GM18909 (cell line): ENCODE data around the gene GCH1.

Experiments used
- ATAC-seq: cut with Tn5 transposase; IDR thresholded peaks from one replicate; pipeline ENCODE4 v1.9.1; 2021; ENCODE audit warnings: mild to moderate bottlenecking; ENCODE audit not compliant: unreplicated experiment, poor library complexity

The GCH1 gene

DNA sequence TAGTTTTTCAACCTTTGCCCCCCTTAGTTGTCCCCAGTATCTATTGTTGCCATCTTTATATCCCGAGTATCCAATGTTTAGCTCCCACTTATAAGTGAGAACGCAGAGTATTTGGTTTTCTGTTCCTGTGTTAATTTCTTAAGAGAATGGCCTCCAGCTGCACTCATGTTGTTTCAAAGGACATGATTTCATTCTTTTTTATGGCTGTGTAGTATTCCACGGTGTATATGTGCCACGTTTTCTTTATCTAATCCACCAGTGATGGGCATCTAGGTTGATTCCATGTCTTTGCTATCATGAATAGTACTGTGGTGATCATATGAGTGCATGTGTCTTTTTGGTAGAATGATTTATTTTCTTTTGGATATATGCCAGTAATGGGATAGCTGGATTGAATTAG, 72.0 kb downstream of the GCH1 start:
- no peak for ATAC-seq

DNA sequence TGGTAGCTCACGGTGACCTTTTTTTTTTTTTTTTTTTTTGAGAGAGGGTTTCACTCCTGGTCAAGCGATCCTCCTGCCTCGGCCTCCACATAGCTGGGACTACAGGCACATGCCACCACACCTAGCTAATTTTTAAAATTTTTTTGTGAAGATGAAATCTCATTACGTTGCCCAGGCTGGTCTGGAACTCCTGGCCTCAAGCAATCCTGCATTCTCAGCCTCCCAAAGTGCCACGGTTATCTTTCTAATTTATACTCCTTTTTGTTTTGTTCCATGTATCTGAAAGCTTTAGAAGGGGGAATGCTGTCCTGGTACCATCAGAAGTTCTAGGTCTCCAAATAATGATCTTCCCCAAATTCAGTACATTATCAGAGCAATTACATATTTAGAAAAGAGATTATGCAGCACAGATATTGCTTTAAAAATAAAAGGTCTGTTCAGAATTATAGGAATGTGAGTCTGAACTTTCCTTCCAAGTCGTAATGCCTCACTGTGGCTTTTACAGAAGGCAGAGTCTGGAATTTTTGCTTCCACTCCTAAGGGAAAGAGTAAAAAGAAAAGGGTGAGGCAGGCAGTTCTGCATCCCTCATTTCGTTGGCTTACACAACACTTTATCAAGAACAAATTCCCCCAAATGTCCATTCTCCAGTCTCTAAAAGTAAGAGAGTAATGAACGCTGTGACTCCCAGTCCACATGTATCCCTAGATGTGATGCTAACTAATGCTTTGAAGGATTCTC, 73.0 kb downstream of the GCH1 start:
- ATAC-seq: no peak

DNA sequence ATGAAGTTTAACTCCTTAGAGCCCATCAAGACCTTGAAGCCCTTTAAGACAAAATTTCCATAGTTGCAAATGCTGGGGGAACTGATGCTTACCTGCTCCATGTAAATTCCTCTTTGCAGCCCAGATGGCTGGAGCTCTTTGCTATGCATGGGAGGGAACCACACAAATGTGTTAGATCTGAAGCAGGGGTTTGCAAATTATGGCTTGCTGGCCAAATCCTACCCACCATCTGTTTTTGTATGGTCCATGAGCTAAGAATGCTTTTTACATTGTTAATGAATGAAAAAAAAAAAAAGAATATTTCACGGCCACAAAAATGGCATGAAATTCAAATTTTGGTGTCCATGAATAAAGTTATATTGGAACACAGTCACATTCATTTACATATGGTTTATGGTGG, 74.6 kb downstream of the GCH1 start:
- ATAC-seq: no peak

DNA sequence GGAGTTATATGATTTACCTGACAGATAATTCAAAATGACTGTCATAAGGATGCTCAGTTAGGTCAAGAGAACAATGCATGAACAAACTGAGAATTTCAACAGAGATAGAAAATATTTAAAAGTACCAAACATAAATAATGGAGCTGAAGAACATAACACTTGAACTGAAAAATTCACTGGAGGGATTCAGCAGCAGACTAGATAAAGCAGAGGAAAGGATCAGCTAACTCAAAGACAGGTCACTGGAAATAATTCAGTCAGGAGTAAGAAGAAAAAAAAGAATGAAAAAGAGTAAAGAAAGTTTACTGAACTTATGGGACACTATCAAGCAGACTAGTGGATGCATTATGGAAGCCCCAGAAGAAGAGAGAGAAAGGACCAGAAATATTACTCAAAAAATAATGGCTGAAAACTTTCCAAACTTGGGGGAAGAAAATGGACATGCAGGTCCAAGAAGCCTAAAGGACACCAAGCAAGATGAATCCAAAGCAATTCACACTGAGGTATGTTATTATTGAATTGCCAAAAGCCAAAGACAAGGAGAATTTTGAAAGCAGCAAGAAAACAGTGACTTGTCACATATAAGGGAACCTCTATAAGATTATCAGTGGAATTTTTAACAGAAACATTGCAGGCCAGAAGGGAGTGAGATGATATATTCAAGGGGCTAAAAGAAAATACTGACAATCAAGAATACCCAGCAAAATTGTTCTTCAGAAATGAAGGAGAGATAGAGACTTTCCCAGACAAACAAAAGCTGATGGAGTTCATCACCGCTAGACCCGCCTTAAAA, 78.7 kb downstream of the GCH1 start:
- ATAC-seq: no peak

DNA sequence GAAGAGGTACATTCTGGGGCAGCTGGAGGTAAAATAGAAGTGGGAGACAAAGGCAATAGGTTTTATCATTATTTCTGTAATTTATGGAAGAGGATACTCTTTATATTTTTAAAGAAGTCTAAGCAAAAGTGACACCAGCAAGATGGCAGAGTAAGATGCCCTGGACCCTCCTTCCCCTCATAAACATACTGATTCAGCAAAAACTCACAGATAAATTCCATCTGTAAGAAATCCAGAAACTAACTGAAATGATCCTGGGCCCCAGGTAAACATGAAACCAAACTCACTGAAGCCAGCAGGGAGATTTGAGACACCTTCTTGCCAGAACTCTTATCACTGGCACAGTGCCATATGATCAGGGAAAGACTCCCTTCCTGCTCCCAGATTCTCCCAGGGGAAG, 79.9 kb downstream of the GCH1 start:
- ATAC-seq: no peak

DNA sequence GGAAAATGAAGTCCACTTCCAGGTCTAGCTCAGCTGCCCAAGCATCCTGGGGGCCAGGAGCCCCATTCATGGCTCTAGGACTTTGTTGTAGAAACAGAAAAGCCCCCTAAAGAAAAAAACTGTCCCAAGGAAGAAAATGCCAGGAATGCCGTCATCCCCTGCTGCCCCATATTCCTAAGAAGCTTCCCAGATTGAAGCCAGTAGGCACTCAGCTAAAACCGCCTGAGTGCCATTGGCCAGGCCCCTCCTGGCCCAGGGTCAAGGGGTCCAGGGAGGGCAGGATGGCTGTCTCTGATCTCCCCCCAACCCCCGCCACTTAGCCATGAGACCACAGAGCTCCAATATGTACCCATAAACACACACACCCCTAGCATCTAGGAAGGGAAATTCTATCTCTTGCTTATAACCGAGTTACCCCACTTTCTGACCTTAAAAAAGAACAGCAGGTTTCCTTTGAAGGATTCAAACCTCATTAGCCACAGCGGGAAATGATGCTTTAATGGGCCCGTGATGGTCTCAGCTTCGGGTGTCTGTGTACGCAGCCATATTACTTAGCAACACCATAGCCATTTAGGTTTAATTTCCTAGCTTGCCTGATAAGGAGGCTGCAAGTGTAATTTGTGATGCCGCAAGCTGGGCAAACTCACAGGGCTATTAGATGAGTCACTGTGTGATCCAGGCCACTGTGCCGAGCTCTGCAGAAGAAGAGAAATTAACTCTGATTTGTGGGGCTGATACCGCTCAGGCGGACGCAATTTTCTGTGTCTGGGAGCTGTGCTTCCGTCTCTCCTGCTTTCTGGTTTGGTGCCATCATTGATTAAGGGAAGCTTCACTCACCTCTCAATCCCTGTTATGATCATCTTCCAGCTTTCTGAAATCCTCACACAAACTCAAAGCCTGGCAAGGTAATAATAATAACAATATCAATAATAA, 84.2 kb downstream of the GCH1 start:
- no peak for ATAC-seq

DNA sequence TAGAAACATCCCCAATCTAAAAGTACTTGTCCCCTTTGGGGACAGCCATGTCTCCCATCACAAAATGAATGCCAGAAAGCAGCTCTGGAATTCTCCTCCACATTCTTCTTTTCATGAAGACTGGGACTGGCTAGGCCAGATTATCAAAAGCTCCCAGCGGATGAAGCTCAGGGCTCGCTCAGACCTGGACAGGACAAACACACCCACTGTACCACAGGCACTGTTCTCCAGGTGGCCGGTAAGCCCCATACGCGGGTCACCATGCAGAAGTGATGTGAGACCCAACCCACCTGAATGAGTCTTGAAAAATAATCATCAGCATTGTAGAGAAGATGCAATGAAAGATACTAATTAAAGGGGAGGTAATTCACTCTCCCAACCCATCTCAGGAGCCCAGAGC, 85.1 kb downstream of the GCH1 start:
- ATAC-seq: no peak

DNA sequence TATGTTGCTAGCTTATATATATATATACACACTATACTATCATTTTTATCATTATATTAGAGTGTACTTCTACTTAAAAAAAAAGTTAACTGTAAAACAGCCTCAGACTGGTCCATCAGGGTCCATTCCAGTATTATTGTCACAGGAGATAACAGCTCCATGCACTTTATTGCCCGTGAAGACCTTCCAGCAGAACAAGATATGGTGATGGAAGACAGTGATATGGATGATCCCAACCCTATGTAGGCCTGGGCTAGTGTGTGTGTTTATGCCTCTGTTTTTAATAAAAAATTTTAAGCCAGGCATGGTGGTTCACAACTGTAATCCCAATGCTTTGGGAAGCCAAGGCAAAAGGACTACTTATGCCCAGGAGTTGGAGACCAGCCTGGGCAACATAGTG, 86.2 kb downstream of the GCH1 start:
- no peak for ATAC-seq

DNA sequence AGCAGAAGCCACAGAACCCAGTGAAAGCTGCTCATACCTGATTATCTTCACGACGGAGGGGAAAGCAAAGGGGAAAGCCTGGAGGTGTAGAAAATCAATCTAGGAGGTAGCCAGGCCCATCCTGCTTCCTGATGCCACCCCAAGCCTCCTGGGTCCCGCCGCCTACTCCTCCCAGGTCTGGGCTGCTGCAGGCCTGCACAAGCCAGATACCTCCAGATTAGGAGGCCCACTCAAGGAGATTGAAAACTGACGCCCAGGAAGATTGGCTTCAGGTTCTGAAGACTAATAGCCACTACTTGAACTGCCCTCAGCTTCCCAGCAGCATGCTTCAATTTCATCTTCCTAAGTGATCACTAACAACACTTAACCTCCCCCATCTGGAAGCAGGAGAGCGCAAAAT, 87.1 kb downstream of the GCH1 start:
- ATAC-seq: no peak

DNA sequence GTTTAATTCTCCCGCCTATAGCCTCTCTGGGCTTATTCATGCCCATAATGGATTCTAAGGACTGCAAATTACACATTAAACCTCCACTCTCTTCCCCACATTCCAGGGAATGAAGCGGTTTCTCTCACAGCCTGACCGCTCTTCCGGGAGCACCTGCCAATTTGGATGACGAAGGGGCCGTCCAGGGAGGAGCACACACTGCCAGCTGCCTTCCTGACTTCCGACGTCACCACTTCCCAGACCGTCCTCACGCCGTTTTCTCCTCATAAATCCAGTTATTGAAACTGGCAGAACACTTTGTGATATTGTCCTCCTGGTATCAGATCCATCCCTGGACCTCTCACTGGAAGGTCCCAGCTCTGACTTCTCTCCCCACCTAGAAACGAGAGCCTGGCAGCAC, 87.6 kb downstream of the GCH1 start:
- no peak for ATAC-seq

DNA sequence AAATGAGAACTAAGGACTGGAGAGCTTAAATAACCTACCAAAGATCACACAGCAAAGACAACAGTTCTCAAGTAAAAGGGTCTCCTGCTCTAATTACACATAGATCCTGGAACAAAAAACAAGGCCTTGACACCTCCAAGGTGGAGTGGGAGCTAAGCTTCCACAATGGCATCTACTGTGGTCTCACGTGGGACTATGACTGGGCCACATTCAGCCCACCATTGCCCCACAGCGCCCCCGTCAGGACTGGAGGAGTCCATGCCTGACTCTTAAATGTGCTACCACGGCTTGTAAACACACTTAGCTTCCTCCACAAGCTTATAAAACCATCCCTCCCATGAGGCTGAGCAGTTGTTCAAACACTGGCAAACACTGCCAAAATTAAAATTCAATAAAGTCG, 88.5 kb downstream of the GCH1 start:
- ATAC-seq: no peak

DNA sequence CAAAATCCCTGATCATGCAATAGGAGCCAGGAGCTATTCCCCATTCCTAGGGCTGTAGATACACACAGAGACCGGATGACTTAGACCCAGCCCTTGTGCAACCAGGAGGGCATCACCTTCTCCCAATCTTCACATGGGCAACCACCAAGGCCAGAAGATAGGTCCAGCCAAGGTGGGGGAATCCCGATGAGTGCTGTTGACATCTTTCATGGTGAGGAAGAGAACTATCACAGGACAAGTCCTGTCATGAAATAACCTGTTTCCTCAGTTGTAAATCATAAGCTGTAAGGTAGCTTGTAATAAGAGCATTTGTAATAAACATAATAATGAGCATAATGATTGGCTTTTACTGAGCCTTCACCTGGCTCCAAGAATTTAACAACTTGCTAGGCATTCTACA, 89.5 kb downstream of the GCH1 start:
- ATAC-seq: no peak

DNA sequence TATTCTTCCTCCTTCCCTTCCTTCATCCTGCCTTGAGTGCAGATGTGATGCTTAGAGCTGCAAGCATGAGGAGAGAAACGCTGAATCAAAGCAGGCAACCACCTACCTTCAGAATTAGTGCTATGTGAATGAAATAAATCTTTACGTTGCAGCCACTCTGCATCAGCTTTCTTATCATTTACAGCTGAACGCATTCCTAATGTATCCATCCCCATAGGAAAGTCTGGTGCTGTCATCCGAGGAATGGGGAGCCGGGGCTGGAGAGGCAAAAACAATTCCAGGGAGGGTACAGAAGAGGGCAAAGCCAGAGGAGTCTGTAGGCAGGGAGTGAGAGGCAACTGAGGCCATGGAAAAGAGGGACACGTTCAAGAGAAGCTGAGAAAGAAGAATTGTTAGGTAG, 90.0 kb downstream of the GCH1 start:
- no peak for ATAC-seq

DNA sequence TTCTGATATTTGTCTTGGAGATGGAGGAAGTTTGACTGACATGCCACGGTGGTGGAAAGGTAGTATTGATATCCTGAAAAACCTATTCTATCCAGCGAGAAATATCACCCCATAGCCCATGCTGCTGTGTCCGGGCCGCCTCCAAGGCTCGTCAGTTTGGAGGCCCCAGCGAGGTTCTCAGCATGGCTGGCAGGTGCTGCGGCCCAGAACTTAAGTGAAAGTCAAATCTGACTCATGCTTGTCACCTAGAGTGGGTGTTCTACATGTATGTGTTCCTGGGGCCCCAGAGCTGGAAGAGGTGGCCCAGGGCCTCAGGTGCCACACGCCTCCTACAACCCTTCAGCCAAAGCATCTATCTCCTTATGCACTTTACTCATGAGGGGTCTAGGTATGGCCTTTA, 92.9 kb downstream of the GCH1 start:
- no peak for ATAC-seq

DNA sequence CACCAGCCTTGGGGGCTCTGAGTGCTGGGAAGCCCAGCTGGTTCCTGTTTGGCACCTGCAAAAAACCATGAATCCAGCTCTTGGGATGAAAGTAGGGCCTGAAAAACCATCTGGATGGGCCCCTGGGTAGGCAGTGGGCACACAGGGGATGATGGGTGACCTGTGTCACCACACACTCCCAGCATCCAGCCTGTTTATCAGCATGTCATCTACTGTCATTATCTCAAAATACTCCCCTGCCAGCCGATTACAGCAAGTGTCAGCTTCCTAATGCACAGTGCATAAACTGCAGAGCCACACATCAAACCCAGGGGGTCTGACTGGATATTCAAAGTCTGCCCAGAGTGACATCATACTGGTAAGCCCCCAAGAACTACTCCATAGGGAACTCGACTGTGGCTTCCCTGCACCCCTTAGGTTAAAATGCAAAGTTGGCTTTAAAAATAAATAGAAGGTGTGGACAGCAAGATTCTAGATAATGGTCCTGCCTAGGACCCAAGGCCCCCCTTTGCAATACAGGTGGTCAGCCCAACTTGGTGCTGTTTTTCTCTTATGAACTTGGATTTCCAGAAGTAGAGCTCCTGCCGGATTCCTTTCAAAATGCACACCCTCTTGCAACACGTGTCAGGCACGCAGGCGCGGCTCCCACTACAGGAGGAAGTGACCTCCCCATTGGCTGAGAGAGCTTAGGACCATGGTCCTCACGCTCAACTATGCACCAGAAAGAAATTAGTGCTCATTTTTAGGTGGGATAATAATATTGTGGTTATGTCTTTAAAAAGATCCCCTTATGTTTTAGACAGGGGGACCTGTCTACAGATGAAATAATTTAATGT, 94.1 kb downstream of the GCH1 start:
- ATAC-seq: no peak

DNA sequence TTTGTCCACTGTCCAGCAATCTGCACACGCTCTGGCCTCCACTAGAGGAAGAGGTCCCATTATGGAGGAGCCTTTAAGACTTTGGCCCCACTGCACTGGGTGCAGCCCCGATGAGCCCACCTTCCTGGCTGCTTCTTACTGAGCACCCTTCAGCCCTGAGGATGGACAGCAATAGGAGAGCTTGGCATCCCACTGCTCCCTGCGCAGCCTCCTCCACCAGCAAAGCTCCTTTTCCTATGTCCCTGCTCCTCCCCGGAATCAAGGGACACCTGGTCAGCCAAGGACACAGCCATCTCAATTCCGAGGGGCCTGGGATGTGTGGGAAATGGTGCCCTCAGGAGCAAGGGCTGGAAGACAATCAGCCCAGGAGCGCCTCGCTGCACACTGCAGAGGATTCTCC, 94.7 kb downstream of the GCH1 start:
- ATAC-seq: no peak

DNA sequence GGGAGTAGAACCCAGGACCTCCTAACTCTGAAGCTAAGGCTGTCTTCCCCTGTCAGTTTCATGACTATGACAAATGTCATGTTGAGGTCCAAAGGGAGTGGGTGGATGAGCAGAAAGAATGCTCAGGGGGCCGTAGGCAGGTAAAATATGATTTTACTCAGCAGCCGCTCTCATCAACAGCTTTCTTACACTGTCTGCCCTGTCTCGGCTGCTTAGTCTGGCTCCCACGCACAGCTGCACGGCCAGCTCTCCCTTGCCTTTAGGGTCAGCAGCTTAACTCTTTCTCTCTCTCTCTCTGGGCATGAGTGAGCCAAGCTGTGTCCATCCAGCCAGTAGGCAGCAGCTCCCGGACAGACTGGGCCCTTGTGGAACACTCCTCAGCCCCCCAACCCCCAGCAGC, 95.2 kb downstream of the GCH1 start:
- ATAC-seq: no peak

DNA sequence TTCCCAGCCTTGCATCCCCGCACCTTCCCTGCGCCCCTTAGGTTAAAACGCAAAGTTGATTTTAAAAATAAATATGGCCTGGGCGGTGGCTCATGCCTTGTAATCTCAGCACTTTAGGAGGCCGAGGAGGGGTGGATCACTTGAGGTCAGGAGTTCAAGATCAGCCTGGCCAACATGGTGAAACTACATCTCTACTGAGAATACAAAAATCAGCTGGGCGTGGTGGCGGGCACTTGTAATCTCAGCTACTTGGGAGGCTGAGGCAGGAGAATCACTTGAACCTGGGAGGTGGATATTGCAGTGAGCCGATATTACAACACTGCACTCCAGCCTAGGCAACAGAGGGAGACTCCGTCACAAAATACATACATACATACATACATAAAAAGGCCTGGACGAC, 96.0 kb downstream of the GCH1 start:
- no peak for ATAC-seq

DNA sequence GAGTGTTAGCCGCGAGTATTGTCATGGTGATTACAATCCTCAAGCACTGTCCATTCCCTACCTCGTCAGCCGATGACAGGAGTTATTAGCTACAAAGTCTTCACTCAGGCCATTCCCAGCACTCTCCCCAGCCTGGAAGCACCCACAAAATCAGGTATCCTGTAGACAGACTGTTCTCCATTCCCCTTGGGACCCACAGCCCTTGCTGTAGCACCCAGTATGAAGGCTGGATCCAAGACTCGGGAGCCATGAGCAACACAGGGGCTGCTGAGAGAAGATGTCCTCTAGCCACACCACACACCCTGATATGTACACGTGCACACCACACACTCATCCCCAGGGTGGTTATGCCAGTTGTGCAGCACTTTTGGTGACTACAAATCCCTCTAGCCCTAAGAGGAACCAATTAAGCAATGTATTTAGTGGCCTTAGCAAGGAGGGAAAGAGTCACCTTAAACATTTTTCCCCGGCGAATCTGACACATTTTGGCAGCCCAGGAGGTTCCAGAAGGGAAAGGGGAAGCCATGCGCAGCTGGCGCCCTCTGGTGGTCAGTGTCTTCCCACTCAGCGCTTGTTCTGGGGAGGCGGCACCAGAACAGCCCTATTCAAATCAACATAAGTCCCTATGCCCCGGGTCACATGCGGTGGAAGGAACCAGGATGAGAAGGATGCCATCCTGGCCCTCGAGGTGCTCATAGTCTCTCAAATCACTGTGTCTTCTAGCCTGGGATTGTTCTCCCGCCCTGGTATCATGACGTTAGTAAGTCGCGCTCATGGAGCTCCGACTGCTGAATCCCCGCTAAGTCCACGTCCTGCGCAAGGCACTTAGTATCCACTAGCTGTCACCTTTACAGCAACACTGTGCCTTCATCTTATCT, 96.9 kb downstream of the GCH1 start:
- ATAC-seq: no peak
